ENCODE measurements around the gene GAREM2. TPM values are rescaled to one million over a fixed set of nuclear protein-coding genes. Genes with fewer than 3 reads are reported as not detected.

Gene GAREM2
- total RNA-seq, 1 donor from 2014 or later, result 4.2 TPM

GRCh38 chr2:26197516-26197915 is 24.6 kb downstream of the GAREM2 start:
- H3K27me3 Mint-ChIP-seq (ENCODE audit: low read depth, unreplicated experiment), result no peaks in the 10 kb centered on the region
- H3K36me3 Mint-ChIP-seq (ENCODE audit: low read depth, unreplicated experiment), result peaks cover 30% of the 10 kb centered on the region
- FAIRE-seq, result no peak
- no peaks in the 10 kb centered on the region for H3K27me3 ChIP-seq (ENCODE audit: insufficient read depth, low read length)
- DNase-seq (ENCODE audit: low read depth), result no peak
- no peak overlapping the region for H3K4me2 ChIP-seq (ENCODE audit: low read length)
- TF ChIP-seq EZH2 (IDR thresholded peaks at IDR 0.05; ENCODE audit: insufficient read depth, low read length) (no peak), CTCF (IDR thresholded peaks at IDR 0.05; ENCODE audit: insufficient read depth, low read depth, low read length) (no peak)
- peaks cover 55% of the 10 kb centered on the region for H3K36me3 ChIP-seq (ENCODE audit: insufficient read depth, low read length)
- H3K27ac ChIP-seq (ENCODE audit: low read depth, low read length), result no peak overlapping the region
- H3K9me3 ChIP-seq (ENCODE audit: insufficient read depth, low read depth, low read length), result no peaks in the 10 kb centered on the region
- H3K4me3 Mint-ChIP-seq (ENCODE audit: unreplicated experiment), result no peak overlapping the region
- no peak overlapping the region for H2AFZ ChIP-seq (ENCODE audit: low read depth, low read length)
- no peak overlapping the region for H3K27ac Mint-ChIP-seq (ENCODE audit: unreplicated experiment)
- H3K79me2 ChIP-seq (ENCODE audit: insufficient read depth, low read length), result no peaks in the 10 kb centered on the region
- H3K4me1 ChIP-seq (ENCODE audit: insufficient read depth, low read length), result no peaks in the 10 kb centered on the region
- H3K4me1 Mint-ChIP-seq (ENCODE audit: low read depth, unreplicated experiment), result no peaks in the 10 kb centered on the region
- no peaks in the 10 kb centered on the region for H3K9me3 Mint-ChIP-seq (ENCODE audit: unreplicated experiment)
- H3K4me3 ChIP-seq (ENCODE audit: insufficient read depth, low read depth, low read length), result no peak overlapping the region
- no peaks in the 10 kb centered on the region for H4K20me1 ChIP-seq (ENCODE audit: insufficient read depth, low read length)
- H3K9ac ChIP-seq (ENCODE audit: low read length), result no peak overlapping the region

GRCh38 chr2:26202981-26203490 is 30.1 kb downstream of the GAREM2 start:
- Histone ChIP-seq H3K9ac (ENCODE audit: low read length) (no peak overlapping the region), H4K20me1 (ENCODE audit: insufficient read depth, low read length) (no peaks in the 10 kb centered on the region), H3K4me1 (ENCODE audit: insufficient read depth, low read length) (no peaks in the 10 kb centered on the region), H3K9me3 (ENCODE audit: insufficient read depth, low read depth, low read length) (no peaks in the 10 kb centered on the region), H3K27ac (ENCODE audit: low read depth, low read length) (no peak overlapping the region), H3K27me3 (ENCODE audit: insufficient read depth, low read length) (no peaks in the 10 kb centered on the region), H3K4me2 (ENCODE audit: low read length) (no peak overlapping the region), H3K79me2 (ENCODE audit: insufficient read depth, low read length) (no peaks in the 10 kb centered on the region), H3K4me3 (ENCODE audit: insufficient read depth, low read depth, low read length) (no peak overlapping the region), H2AFZ (ENCODE audit: low read depth, low read length) (no peak overlapping the region), H3K36me3 (ENCODE audit: insufficient read depth, low read length) (peaks cover 23% of the 10 kb centered on the region)
- DNase-seq (ENCODE audit: low read depth) (no peak), FAIRE-seq (no peak)
- Mint-ChIP-seq H3K36me3 (ENCODE audit: low read depth, unreplicated experiment) (peaks cover 15% of the 10 kb centered on the region), H3K27ac (ENCODE audit: unreplicated experiment) (no peak overlapping the region), H3K4me3 (ENCODE audit: unreplicated experiment) (no peak overlapping the region), H3K4me1 (ENCODE audit: low read depth, unreplicated experiment) (no peaks in the 10 kb centered on the region), H3K27me3 (ENCODE audit: low read depth, unreplicated experiment) (no peaks in the 10 kb centered on the region), H3K9me3 (ENCODE audit: unreplicated experiment) (no peaks in the 10 kb centered on the region)
- no peak for TF ChIP-seq EZH2 (IDR thresholded peaks at IDR 0.05; ENCODE audit: insufficient read depth, low read length)

- no peaks in the 10 kb centered on the region for H3K27me3 Mint-ChIP-seq (ENCODE audit: low read depth, unreplicated experiment)
- H3K4me2 ChIP-seq (ENCODE audit: low read length), result no peak overlapping the region
- peaks cover 15% of the 10 kb centered on the region for H3K36me3 Mint-ChIP-seq (ENCODE audit: low read depth, unreplicated experiment)
- DNase-seq (ENCODE audit: low read depth), result no peak
- peaks cover 27% of the 10 kb centered on the region for H3K36me3 ChIP-seq (ENCODE audit: insufficient read depth, low read length)
- H3K4me3 ChIP-seq (ENCODE audit: insufficient read depth, low read depth, low read length), result no peak overlapping the region
- FAIRE-seq, result no peak
- H4K20me1 ChIP-seq (ENCODE audit: insufficient read depth, low read length), result no peaks in the 10 kb centered on the region
- no peak overlapping the region for H2AFZ ChIP-seq (ENCODE audit: low read depth, low read length)
- no peak overlapping the region for H3K9ac ChIP-seq (ENCODE audit: low read length)
- TF ChIP-seq EZH2 (IDR thresholded peaks at IDR 0.05; ENCODE audit: insufficient read depth, low read length) (no peak), CTCF (IDR thresholded peaks at IDR 0.05; ENCODE audit: insufficient read depth, low read depth, low read length) (no peak)
- H3K4me1 ChIP-seq (ENCODE audit: insufficient read depth, low read length), result no peaks in the 10 kb centered on the region
- no peaks in the 10 kb centered on the region for H3K27me3 ChIP-seq (ENCODE audit: insufficient read depth, low read length)
- no peaks in the 10 kb centered on the region for H3K4me1 Mint-ChIP-seq (ENCODE audit: low read depth, unreplicated experiment)
- no peak overlapping the region for H3K4me3 Mint-ChIP-seq (ENCODE audit: unreplicated experiment)
- no peak overlapping the region for H3K27ac Mint-ChIP-seq (ENCODE audit: unreplicated experiment)
- no peaks in the 10 kb centered on the region for H3K9me3 ChIP-seq (ENCODE audit: insufficient read depth, low read depth, low read length)
- no peaks in the 10 kb centered on the region for H3K79me2 ChIP-seq (ENCODE audit: insufficient read depth, low read length)
- no peaks in the 10 kb centered on the region for H3K9me3 Mint-ChIP-seq (ENCODE audit: unreplicated experiment)
- H3K27ac ChIP-seq (ENCODE audit: low read depth, low read length), result no peak overlapping the region
Observed at GRCh38 chr2:26203906-26204305, 31.0 kb downstream of the GAREM2 start.
